Trophoblast cell (in vitro differentiated cells and primary cell): Measurements from ENCODE around the gene TDRD5.
A peak's percentile ranks its signal among the peaks of the same experiment; 100 is the strongest.

ENCODE experiments used
- DNase-seq, 2 donors: peaks; one replicate each; pipeline ENCODE4 v3.0.0-alpha.2; 2016
- H2AFZ ChIP-seq: 2 replicates; pipeline ENCODE4 v1.6.1; 2013; ENCODE audit warnings: low read length, moderate library complexity, mild to moderate bottlenecking; ENCODE audit not compliant: insufficient read depth, poor library complexity
- H2AK5ac ChIP-seq: 2 replicates; pipeline ENCODE4 v1.6.1; 2013; ENCODE audit warnings: mild to moderate bottlenecking, low read length
- H2BK120ac ChIP-seq: 2 replicates; pipeline ENCODE4 v1.6.1; 2013; ENCODE audit warnings: low read length, mild to moderate bottlenecking, moderate library complexity; ENCODE audit not compliant: insufficient read depth, poor library complexity
- H2BK12ac ChIP-seq: 2 replicates; pipeline ENCODE4 v1.6.1; 2013; ENCODE audit warnings: mild to moderate bottlenecking, low read length, moderate library complexity
- H2BK5ac ChIP-seq: 2 replicates; pipeline ENCODE4 v1.6.1; 2013; ENCODE audit warnings: low read length, low read depth, moderate library complexity, mild to moderate bottlenecking; ENCODE audit not compliant: poor library complexity
- H3K14ac ChIP-seq: 2 replicates; pipeline ENCODE4 v1.6.1; 2013; ENCODE audit warnings: mild to moderate bottlenecking, low read length
- H3K18ac ChIP-seq: 2 replicates; pipeline ENCODE4 v1.6.1; 2013; ENCODE audit warnings: mild to moderate bottlenecking, low read length
- H3K23ac ChIP-seq: 2 replicates; pipeline ENCODE4 v1.6.1; 2013; ENCODE audit warnings: low read length
- H3K27ac ChIP-seq: 2 replicates; pipeline ENCODE4 v1.5.1; 2013; ENCODE audit warnings: low read depth, mild to moderate bottlenecking, inconsistent platforms, low read length, moderate library complexity
- H3K27me3 ChIP-seq: 2 replicates; pipeline ENCODE4 v1.6.1; 2013; ENCODE audit warnings: inconsistent platforms, mild to moderate bottlenecking, low read length, moderate library complexity; ENCODE audit not compliant: insufficient read depth
- H3K36me3 ChIP-seq, 2 experiments: 1 replicate in 1 of 2; 2 replicates in 1 of 2; pipeline ENCODE4 v1.6.1; 2013; ENCODE audit warnings: low read length in 2 of 2, mild to moderate bottlenecking in 2 of 2, moderate library complexity in 1 of 2; ENCODE audit not compliant: insufficient read depth in 2 of 2, control insufficient read depth in 1 of 2
- H3K4ac ChIP-seq: 2 replicates; pipeline ENCODE4 v1.6.1; 2013; ENCODE audit warnings: low read depth, mild to moderate bottlenecking, low read length, moderate library complexity
- H3K4me1 ChIP-seq, 2 experiments: 1 replicate in 1 of 2; 2 replicates in 1 of 2; pipeline ENCODE4 v1.6.1; 2013; ENCODE audit warnings: low read length in 2 of 2, mild to moderate bottlenecking in 2 of 2, moderate library complexity in 1 of 2; ENCODE audit not compliant: insufficient read depth in 2 of 2, control insufficient read depth in 1 of 2
- H3K4me2 ChIP-seq: 2 replicates; pipeline ENCODE4 v1.6.1; 2013; ENCODE audit warnings: inconsistent platforms, mild to moderate bottlenecking, low read length, moderate library complexity
- H3K4me3 ChIP-seq: 2 replicates; pipeline ENCODE4 v1.5.1; 2013; ENCODE audit warnings: mild to moderate bottlenecking, low read depth, low read length, inconsistent platforms
- H3K79me1 ChIP-seq: one replicate; pipeline ENCODE4 v1.6.1; 2013; ENCODE audit warnings: low read length
- H3K79me2 ChIP-seq: 2 replicates; pipeline ENCODE4 v1.6.1; 2013; ENCODE audit warnings: low read length, mild to moderate bottlenecking; ENCODE audit not compliant: control insufficient read depth, insufficient read depth, poor library complexity
- H3K9ac ChIP-seq: 2 replicates; pipeline ENCODE4 v1.6.1; 2013; ENCODE audit warnings: mild to moderate bottlenecking, low read length
- H3K9me3 ChIP-seq: 2 replicates; pipeline ENCODE4 v1.6.1; 2013; ENCODE audit warnings: low read depth, mild to moderate bottlenecking, control low read depth, inconsistent platforms, low read length; ENCODE audit not compliant: insufficient read depth
- H4K12ac ChIP-seq: 2 replicates; pipeline ENCODE4 v1.6.1; 2013; ENCODE audit warnings: low read depth, mild to moderate bottlenecking, low read length, moderate library complexity
- H4K8ac ChIP-seq: 2 replicates; pipeline ENCODE4 v1.6.1; 2013; ENCODE audit warnings: low read depth, mild to moderate bottlenecking, low read length, moderate library complexity
- H4K91ac ChIP-seq: one replicate; pipeline ENCODE4 v1.6.1; 2013; ENCODE audit warnings: low read depth, mild to moderate bottlenecking, low read length, moderate library complexity
- WGBS: extraction: QIAGEN DNeasy Blood & Tissue Kit; methylation state at CpG from one replicate; pipeline ENCODE4 v1.1.7; 2013; ENCODE audit warnings: missing lambda C conversion rate; ENCODE audit not compliant: insufficient read length, insufficient coverage; ENCODE audit errors: extremely low coverage; 5-methylcytosine and 5-hydroxymethylcytosine counted together

The TDRD5 gene

GRCh38 chr1:179549368-179549700, 42.3 kb upstream of the TDRD5 start:
- no peak overlapping the region for H4K12ac ChIP-seq
- H3K4ac ChIP-seq, result no peak overlapping the region
- no peak overlapping the region for H3K27ac ChIP-seq
- peaks cover 11 to 20% of the 10 kb centered on the region in 2 experiments for H3K4me1 ChIP-seq
- no peaks in the 10 kb centered on the region for H3K27me3 ChIP-seq
- H3K14ac ChIP-seq, result no peak overlapping the region
- H3K79me1 ChIP-seq, result peaks cover 4% of the 10 kb centered on the region
- H3K9ac ChIP-seq, result no peak overlapping the region
- H3K18ac ChIP-seq, result no peak overlapping the region
- no peak overlapping the region for H2BK12ac ChIP-seq
- DNase-seq, result peak in 1 of 2 donors; percentile 26
- no peak overlapping the region for H2AFZ ChIP-seq
- H2AK5ac ChIP-seq, result no peak overlapping the region
- H4K8ac ChIP-seq, result no peak overlapping the region
- H3K23ac ChIP-seq, result no peak overlapping the region
- H3K36me3 ChIP-seq, result no peaks in the 10 kb centered on the region
- no peak overlapping the region for H4K91ac ChIP-seq
- H3K9me3 ChIP-seq, result no peaks in the 10 kb centered on the region
- no peak overlapping the region for H2BK120ac ChIP-seq
- H3K4me3 ChIP-seq, result no peak overlapping the region
- no CpG with 5 or more reads among the region's 2 CpGs for WGBS
- H3K4me2 ChIP-seq, result no peak overlapping the region
- H3K79me2 ChIP-seq, result no peaks in the 10 kb centered on the region
- H2BK5ac ChIP-seq, result no peak overlapping the region

GRCh38 chr1:179550746-179551682, 40.6 kb upstream of the TDRD5 start:
- Histone ChIP-seq H3K27ac (peak overlapping the region; percentile 22), H3K4me3 (no peak overlapping the region), H4K91ac (peak overlapping the region; percentile 31), H2AFZ (no peak overlapping the region), H3K79me2 (no peaks in the 10 kb centered on the region), H3K27me3 (no peaks in the 10 kb centered on the region), H3K18ac (no peak overlapping the region), H3K9ac (no peak overlapping the region), H3K9me3 (no peaks in the 10 kb centered on the region), H3K36me3 (no peaks in the 10 kb centered on the region), H2BK5ac (peak overlapping the region; percentile 23), H3K79me1 (peaks cover 4% of the 10 kb centered on the region), H3K4me1 (peaks cover 11 to 20% of the 10 kb centered on the region in 2 experiments), H2AK5ac (no peak overlapping the region), H3K4ac (no peak overlapping the region), H3K23ac (no peak overlapping the region), H2BK12ac (no peak overlapping the region), H4K12ac (no peak overlapping the region), H3K4me2 (no peak overlapping the region), H2BK120ac (peak overlapping the region; percentile 9), H4K8ac (no peak overlapping the region), H3K14ac (no peak overlapping the region)
- no CpG with 5 or more reads among the region's 9 CpGs for WGBS
- peak; percentile 80 to 92 for DNase-seq

- no peak overlapping the region for H3K9ac ChIP-seq
- H3K4me2 ChIP-seq, result no peak overlapping the region
- H3K79me1 ChIP-seq, result peaks cover 4% of the 10 kb centered on the region
- no peak overlapping the region for H4K8ac ChIP-seq
- no peak overlapping the region for H2BK5ac ChIP-seq
- no peak overlapping the region for H2BK12ac ChIP-seq
- no peak overlapping the region for H3K23ac ChIP-seq
- H3K4me1 ChIP-seq, result peaks cover 5 to 7% of the 10 kb centered on the region in 2 experiments
- H4K91ac ChIP-seq, result no peak overlapping the region
- H3K18ac ChIP-seq, result no peak overlapping the region
- H2AK5ac ChIP-seq, result no peak overlapping the region
- no peak overlapping the region for H3K14ac ChIP-seq
- H3K9me3 ChIP-seq, result no peaks in the 10 kb centered on the region
- no peak overlapping the region for H4K12ac ChIP-seq
- DNase-seq, result no peak
- H2BK120ac ChIP-seq, result no peak overlapping the region
- no peaks in the 10 kb centered on the region for H3K79me2 ChIP-seq
- no peak overlapping the region for H3K4me3 ChIP-seq
- no peaks in the 10 kb centered on the region for H3K36me3 ChIP-seq
- H3K4ac ChIP-seq, result no peak overlapping the region
- no peak overlapping the region for H3K27ac ChIP-seq
- no peak overlapping the region for H2AFZ ChIP-seq
- no peaks in the 10 kb centered on the region for H3K27me3 ChIP-seq
Measured at GRCh38 chr1:179554427-179554826, 37.2 kb upstream of the TDRD5 start.

GRCh38 chr1:179558078-179558477, 33.6 kb upstream of the TDRD5 start:
- Histone ChIP-seq H3K4me2 (no peak overlapping the region), H2BK12ac (no peak overlapping the region), H2BK5ac (no peak overlapping the region), H3K36me3 (no peaks in the 10 kb centered on the region), H3K4ac (no peak overlapping the region), H3K9ac (no peak overlapping the region), H2AFZ (no peak overlapping the region), H3K9me3 (no peaks in the 10 kb centered on the region), H3K4me1 (no peaks in the 10 kb centered on the region), H3K27me3 (no peaks in the 10 kb centered on the region), H2BK120ac (no peak overlapping the region), H2AK5ac (no peak overlapping the region), H4K91ac (no peak overlapping the region), H3K79me1 (no peaks in the 10 kb centered on the region), H3K79me2 (no peaks in the 10 kb centered on the region), H3K14ac (no peak overlapping the region), H3K4me3 (no peak overlapping the region), H3K27ac (no peak overlapping the region), H4K8ac (no peak overlapping the region), H3K18ac (no peak overlapping the region), H3K23ac (no peak overlapping the region), H4K12ac (no peak overlapping the region)
- no peak for DNase-seq
- no CpG with 5 or more reads among the region's 1 CpG for WGBS
